Hepatocyte (in vitro differentiated cells): ENCODE measurements around the gene ENG. TPM values are rescaled to one million over a fixed set of nuclear protein-coding genes. Genes with fewer than 3 reads are reported as not detected.

ENCODE experiments used
- DNase-seq: peaks from one replicate; pipeline ENCODE4 v3.0.0-alpha.2; 2016; ENCODE audit warnings: low spot score
- H2AFZ ChIP-seq: fragments of 200-600 bp; sonication (generic); 2 replicates; pipeline ENCODE4 v1.6.0; 2016; ENCODE audit warnings: antibody characterized with exemption, mild to moderate bottlenecking
- H3K27ac ChIP-seq: fragments of 200-600 bp; sonication (generic); 2 replicates; pipeline ENCODE4 v1.5.1; 2016; ENCODE audit warnings: mild to moderate bottlenecking
- H3K27me3 ChIP-seq: fragments of 200-600 bp; sonication (generic); 2 replicates; pipeline ENCODE4 v1.6.1; 2016
- H3K36me3 ChIP-seq: fragments of 200-600 bp; sonication (generic); replicated peaks from 2 replicates; pipeline ENCODE4 v1.5.1; 2016; ENCODE audit warnings: low read depth; ENCODE audit not compliant: insufficient read depth
- H3K4me1 ChIP-seq: fragments of 200-600 bp; sonication (generic); 2 replicates; pipeline ENCODE4 v1.5.1; 2016; ENCODE audit warnings: mild to moderate bottlenecking, moderate library complexity; ENCODE audit not compliant: insufficient read depth
- H3K4me2 ChIP-seq: fragments of 200-600 bp; sonication (generic); 2 replicates; pipeline ENCODE4 v1.6.0; 2016
- H3K4me3 ChIP-seq: fragments of 200-600 bp; sonication (generic); 2 replicates; pipeline ENCODE4 v1.5.1; 2016; ENCODE audit warnings: mild to moderate bottlenecking
- H3K79me2 ChIP-seq: fragments of 200-600 bp; sonication (generic); 2 replicates; pipeline ENCODE4 v1.6.0; 2017; ENCODE audit warnings: mild to moderate bottlenecking
- H3K9me2 ChIP-seq: fragments of 200-600 bp; sonication (generic); replicated peaks from 2 replicates; pipeline ENCODE4 v1.6.0; 2017; ENCODE audit warnings: mild to moderate bottlenecking; ENCODE audit not compliant: insufficient read depth
- H3K9me3 ChIP-seq: fragments of 200-600 bp; sonication (generic); 2 replicates; pipeline ENCODE4 v1.5.1; 2016; ENCODE audit warnings: low read depth, mild to moderate bottlenecking
- H4K20me1 ChIP-seq: fragments of 200-600 bp; sonication (generic); 2 replicates; pipeline ENCODE4 v1.6.0; 2016; ENCODE audit warnings: mild to moderate bottlenecking; ENCODE audit not compliant: insufficient read depth, poor library complexity, severe bottlenecking
- CTCF ChIP-seq: fragments of 200-600 bp; sonication (generic); IDR thresholded peaks from 2 replicates; pipeline ENCODE4 v1.5.1; 2016; ENCODE audit warnings: antibody characterized with exemption, mild to moderate bottlenecking; ENCODE audit not compliant: poor library complexity
- EZH2 ChIP-seq: fragments of 200-600 bp; sonication (generic); IDR thresholded peaks from 2 replicates; pipeline ENCODE4 v1.6.1; 2016; ENCODE audit warnings: antibody characterized with exemption, mild to moderate bottlenecking, borderline replicate concordance
- EZH2phosphoT487 ChIP-seq: fragments of 200-600 bp; sonication (generic); IDR thresholded peaks from one replicate; pipeline ENCODE4 v1.6.1; 2018; ENCODE audit warnings: antibody characterized with exemption, mild to moderate bottlenecking, low read depth, moderate library complexity; ENCODE audit not compliant: unreplicated experiment, severe bottlenecking
- WGBS: methylation state at CpG from one replicate; pipeline ENCODE4 v1.1.6; 2016; ENCODE audit warnings: low lambda C conversion rate; ENCODE audit errors: missing lambda C conversion rate; 5-methylcytosine and 5-hydroxymethylcytosine counted together
- polyA plus RNA-seq: library from polyadenylated mRNA; unstranded; fragments of >200 nt; fragmentation: Nextera tagmentation; extraction: Ambion mirVana; gene quantifications from 2 replicates; pipeline ENCODE4 v1.2.1, GENCODE V29; 2016
- total RNA-seq: library from RNA; depleted of rRNA; stranded (reverse); fragments of >200 nt; gene quantifications from 2 replicates; pipeline ENCODE4 v1.2.3, GENCODE V29; 2014

Gene ENG
- total and polyA plus RNA-seq, 2 experiments from 2014 or later: 6.8 to 21.2 TPM

GRCh38 chr9:127869310-127870152, 15.1 kb upstream of the ENG start:
- H3K27me3 ChIP-seq: no peaks in the 10 kb centered on the region
- no peak overlapping the region for H3K4me3 ChIP-seq
- H3K9me2 ChIP-seq: no peaks in the 10 kb centered on the region
- no peaks in the 10 kb centered on the region for H3K36me3 ChIP-seq
- no peak overlapping the region for H2AFZ ChIP-seq
- H3K4me1 ChIP-seq: peaks cover 14% of the 10 kb centered on the region
- H4K20me1 ChIP-seq: no peaks in the 10 kb centered on the region
- TF ChIP-seq EZH2 (no peak), CTCF (peak; percentile 76), EZH2phosphoT487 (no peak)
- H3K9me3 ChIP-seq: no peaks in the 10 kb centered on the region
- H3K27ac ChIP-seq: no peak overlapping the region
- no peaks in the 10 kb centered on the region for H3K79me2 ChIP-seq
- WGBS: 60% methylated on average over 16 of the region's 18 CpGs
- no peak overlapping the region for H3K4me2 ChIP-seq
- peak; percentile 91 for DNase-seq

GRCh38 chr9:127868278-127868902, 13.9 kb upstream of the ENG start:
- DNase-seq: no peak
- no peaks in the 10 kb centered on the region for H3K9me3 ChIP-seq
- H3K9me2 ChIP-seq: no peaks in the 10 kb centered on the region
- TF ChIP-seq EZH2 (no peak), EZH2phosphoT487 (no peak), CTCF (no peak)
- no peak overlapping the region for H3K4me2 ChIP-seq
- no peak overlapping the region for H3K27ac ChIP-seq
- no peak overlapping the region for H3K4me3 ChIP-seq
- no peaks in the 10 kb centered on the region for H3K27me3 ChIP-seq
- H4K20me1 ChIP-seq: no peaks in the 10 kb centered on the region
- 94% methylated on average over 18 of the region's 18 CpGs for WGBS
- no peaks in the 10 kb centered on the region for H3K36me3 ChIP-seq
- no peaks in the 10 kb centered on the region for H3K79me2 ChIP-seq
- no peak overlapping the region for H2AFZ ChIP-seq
- H3K4me1 ChIP-seq: peaks cover 11% of the 10 kb centered on the region

- Histone ChIP-seq H4K20me1 (no peaks in the 10 kb centered on the region), H2AFZ (no peak overlapping the region), H3K4me1 (peaks cover 11% of the 10 kb centered on the region), H3K36me3 (no peaks in the 10 kb centered on the region), H3K4me3 (no peak overlapping the region), H3K4me2 (no peak overlapping the region), H3K9me2 (no peaks in the 10 kb centered on the region), H3K9me3 (no peaks in the 10 kb centered on the region), H3K27ac (no peak overlapping the region), H3K27me3 (no peaks in the 10 kb centered on the region), H3K79me2 (no peaks in the 10 kb centered on the region)
- 87% methylated on average over 28 of the region's 30 CpGs for WGBS
- no peak for DNase-seq
- TF ChIP-seq EZH2phosphoT487 (no peak), EZH2 (no peak), CTCF (no peak)
These were observed 13.2 kb upstream of the ENG start for GRCh38 chr9:127867356-127868277.
